Activated naive CD8-positive, alpha-beta T cell treated with anti-CD3 and anti-CD28 coated beads, Interleukin-2, amount 50 U/mL, for 16 hours (primary cell): Measurements from ENCODE around the gene NCKAP5.

Experiments used
- DNase-seq: peaks from one replicate; pipeline ENCODE4 v3.0.0-alpha.2; 2020; ENCODE audit warnings: low read depth, low spot score

NCKAP5 gene

GRCh38 chr2:133334923-133335322 lies 233.3 kb downstream of the NCKAP5 start:
- DNase-seq = no peak

- no peak for DNase-seq
Measured at GRCh38 chr2:133333181-133333580, 235.1 kb downstream of the NCKAP5 start.

DNA sequence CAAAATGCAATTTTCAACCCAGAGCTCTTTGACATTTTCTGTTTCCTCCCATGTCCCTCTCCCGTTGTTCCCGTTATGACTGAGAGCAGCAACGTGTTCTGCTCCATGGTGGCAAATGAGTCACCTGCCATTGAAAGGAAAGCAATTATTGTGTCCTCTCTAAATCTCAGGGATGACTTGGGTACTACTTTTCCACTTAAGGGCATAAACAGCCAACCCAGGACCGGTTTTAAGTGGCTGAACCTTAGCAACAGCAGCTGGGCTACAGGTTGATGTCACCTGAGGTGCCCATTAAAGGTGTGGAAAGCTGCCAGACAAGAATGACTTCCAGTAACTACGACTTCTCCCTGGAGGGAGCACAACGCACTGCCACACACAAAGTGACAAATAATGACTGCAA lies 236.8 kb downstream of the NCKAP5 start:
- DNase-seq = no peak

GRCh38 chr2:133326652-133327397 lies 241.4 kb downstream of the NCKAP5 start:
- no peak for DNase-seq

DNA sequence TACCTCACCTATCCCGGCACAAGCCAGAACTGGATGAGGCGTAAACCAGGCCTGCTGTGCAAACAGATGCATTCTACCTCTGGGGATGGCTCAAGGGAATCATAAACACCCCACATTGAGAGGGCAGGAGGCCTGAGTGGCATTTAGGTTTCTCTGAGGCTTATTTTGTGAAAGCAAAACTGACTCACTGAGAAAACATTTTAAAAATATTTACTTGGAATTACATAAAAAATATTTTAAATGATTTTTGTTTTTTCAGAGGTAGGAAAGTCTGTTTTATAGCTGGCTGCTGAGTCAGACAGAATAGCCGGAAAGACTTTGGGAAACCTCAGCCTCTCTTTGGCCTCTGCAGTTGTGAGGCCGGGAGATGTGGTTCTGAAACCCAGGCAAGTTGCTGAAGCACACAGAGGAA lies 244.1 kb downstream of the NCKAP5 start:
- DNase-seq = no peak

DNA sequence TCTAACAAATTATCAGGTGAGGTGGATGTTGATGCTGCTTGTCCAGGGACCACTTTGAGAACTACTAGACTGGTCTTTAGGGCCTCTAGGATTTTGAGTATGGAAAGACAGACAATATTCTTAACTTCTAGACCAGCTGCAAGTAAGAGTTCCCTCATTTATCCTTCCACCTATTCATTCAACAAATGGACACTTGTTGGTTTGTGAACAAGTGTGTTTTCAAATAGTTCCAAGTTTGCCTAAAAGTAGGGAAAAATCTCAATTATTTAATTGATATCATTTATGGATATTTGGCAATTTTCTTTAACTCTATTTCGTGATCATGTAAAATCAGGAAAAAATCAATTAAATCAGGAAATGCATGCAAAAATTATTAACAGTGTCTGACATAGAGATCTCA lies 245.4 kb downstream of the NCKAP5 start:
- DNase-seq = no peak

DNA sequence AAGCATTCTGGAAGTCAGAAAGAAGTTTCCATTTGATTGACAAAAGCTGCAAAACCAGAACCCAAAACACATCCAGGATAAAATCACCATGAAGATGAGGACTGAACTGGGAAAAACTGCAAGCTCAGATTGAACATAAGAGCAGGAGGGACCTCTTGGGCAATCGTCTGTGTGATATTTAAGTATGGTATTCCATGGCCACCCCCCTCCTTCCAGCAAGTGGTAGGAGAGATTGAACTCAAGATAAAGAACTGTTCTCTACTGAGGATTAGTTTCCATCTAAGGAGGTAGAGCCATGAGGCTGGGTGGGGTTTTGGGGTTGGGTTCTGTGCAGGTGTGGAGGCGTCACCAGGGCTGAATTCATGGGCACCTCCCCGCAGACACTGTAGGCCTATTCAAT lies 251.1 kb downstream of the NCKAP5 start:
- DNase-seq = no peak

- DNase-seq = no peak
Measured at GRCh38 chr2:133316557-133316956, 251.7 kb downstream of the NCKAP5 start.

DNA sequence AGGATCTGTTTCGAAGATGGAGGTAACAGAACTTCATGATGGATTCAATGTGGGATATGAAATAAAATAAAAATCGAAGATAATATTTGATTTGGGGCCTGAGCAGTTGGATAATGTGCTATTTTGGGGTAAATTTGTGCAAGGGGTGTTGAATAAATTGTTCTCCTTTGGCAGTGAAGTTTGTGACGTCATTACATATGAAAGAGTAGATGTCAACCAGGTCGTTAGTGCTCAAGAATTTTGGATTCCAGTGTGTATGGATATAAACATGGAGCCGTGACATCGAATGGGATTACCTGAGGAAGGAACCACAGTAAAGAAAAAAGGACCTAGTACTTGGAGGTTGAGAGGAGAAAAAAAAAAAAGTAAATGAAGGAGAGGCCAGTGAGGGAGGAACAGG lies 253.0 kb downstream of the NCKAP5 start:
- DNase-seq = no peak

- no peak for DNase-seq
Measured at GRCh38 chr2:133314795-133315194, 253.5 kb downstream of the NCKAP5 start.

GRCh38 chr2:133312038-133312729 lies 256.1 kb downstream of the NCKAP5 start:
- no peak for DNase-seq

DNA sequence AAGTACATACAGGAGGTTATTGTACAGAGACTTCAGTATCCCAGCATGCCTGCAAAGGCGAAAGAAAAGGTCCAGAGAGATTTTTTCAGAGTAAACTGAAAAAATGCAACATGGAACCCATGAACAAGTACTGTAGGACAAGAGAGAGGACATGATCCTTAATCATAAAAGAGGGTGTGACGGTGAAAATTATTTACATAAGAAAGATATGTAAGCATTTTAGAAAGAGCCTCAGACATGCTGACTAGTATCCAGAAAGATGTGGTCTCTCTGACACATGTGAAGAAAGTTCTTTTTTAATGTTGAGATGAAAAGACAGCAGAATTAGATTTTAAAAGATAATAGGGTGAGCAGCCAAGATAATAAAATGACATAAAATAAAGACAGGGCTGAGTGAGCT lies 262.0 kb downstream of the NCKAP5 start:
- DNase-seq = no peak

GRCh38 chr2:133304344-133304743 lies 263.9 kb downstream of the NCKAP5 start:
- no peak for DNase-seq

GRCh38 chr2:133303150-133303549 lies 265.1 kb downstream of the NCKAP5 start:
- DNase-seq = no peak

- no peak for DNase-seq
Measured at GRCh38 chr2:133296401-133296800, 271.9 kb downstream of the NCKAP5 start.

DNA sequence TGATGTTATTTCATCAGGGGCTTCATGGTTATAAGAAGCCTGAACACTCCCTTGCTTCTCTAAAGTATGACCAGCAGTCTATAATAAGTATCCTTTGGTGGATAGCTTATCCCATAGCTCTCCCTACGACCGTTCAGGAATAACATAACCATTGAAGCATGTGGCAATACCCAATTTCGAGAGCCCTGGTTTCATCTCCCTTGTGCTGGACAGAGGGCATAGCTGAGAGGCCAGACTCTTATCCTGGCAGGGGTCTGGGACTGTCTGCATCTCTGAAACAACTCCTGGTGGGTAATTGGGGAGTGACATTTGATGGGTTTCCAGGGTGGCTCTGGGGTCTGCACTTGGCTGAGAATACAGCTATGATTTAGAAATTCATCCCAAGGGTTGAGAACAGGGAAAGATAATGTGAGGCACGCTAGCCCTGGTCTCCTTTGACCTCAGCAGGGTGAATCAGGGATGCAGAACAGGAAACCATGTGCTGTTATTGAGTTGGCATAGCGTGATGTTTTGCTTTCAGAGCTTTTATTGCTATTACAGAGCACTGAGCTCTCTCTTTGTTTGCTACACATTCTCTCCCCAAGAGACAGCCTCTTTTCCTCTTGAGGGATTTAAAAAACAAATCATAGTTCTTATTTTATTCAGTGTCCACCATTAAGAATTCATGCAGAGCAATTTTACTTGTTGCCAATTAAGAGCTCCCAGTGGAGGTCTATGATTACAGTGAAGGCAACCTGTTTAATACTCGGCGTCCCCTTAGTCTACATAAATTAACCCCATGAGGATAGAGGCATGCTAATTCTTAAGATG lies 274.5 kb downstream of the NCKAP5 start:
- no peak for DNase-seq

- no peak for DNase-seq
Measured at GRCh38 chr2:133292259-133292658, 276.0 kb downstream of the NCKAP5 start.

DNA sequence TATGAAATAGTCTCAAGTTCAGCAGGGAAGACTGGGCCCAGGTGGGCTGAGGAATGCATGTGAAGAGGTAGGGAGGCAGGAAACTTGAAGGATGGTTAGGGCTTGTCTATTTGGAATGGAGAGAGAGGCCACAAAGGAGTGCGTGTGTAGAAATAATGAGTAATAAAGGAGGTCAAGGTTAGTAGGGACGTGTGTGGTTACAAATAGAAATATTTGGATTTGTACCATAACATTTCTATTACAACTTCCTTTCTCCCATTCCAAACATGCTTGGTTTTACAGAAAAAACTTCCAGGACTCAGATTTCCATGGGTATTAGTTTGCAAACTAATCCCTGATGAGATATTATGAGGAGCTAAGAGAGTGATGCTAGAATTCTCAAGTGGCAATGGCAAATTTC lies 280.6 kb downstream of the NCKAP5 start:
- no peak for DNase-seq

DNA sequence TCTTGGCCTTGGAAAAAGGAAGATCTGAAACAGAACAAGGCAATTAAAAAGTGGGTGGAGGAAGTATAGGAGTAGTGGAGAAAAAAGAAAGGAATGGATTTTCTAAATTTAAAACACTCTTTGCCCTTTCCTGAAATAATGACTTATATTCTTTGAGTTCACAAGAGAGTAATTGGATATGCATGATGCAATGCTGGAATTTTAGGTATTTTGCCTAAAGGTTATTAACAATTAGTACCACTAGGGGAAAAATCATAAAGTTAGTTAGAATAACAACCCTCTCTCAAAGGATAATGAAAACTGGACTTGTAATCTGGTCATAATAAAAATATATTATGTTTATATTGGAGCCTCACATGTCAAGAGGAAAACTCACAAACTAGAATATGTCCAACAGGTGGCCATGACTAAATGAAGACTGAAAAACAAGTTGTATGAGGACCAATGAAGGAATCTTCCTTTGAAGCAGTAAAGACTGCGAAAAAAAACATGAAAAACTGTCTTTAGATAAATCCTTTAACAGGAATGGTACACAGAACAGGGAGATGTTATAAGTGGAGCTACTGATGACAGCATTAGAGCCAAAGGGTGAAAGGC lies 281.8 kb downstream of the NCKAP5 start:
- DNase-seq = no peak

GRCh38 chr2:133273031-133273430 lies 295.2 kb downstream of the NCKAP5 start:
- DNase-seq = no peak

GRCh38 chr2:133271105-133271504 lies 297.2 kb downstream of the NCKAP5 start:
- DNase-seq = no peak

DNA sequence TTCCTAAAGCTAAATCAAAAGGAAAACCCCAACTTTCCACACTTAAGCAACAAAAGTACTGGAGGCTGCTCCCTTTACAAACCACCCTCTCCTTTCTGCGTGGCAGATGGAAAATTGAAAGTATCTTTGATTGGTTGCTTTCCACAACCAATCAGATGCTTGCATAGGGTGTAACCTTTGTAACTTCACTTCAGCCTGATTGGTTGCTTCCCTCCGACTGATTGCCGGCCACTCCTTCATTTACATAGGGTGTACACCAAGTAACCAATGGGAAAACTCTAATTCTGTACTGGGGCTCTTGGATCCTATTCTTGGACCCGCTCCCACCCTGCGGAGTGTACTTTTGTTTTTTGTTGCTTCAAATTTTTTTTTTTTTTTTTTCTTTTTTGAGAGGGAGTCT lies 297.7 kb downstream of the NCKAP5 start:
- DNase-seq = no peak
